Measurements from ENCODE around the gene SSH3. TPM values are rescaled to one million over a fixed set of nuclear protein-coding genes. Genes with fewer than 3 reads are reported as not detected.
A peak's percentile ranks its signal among the peaks of the same experiment; 100 is the strongest.

The SSH3 gene
- total and polyA plus RNA-seq, 7 experiments from 2014 or later: 1.1 to 23.8 (median 14.8) TPM

DNA sequence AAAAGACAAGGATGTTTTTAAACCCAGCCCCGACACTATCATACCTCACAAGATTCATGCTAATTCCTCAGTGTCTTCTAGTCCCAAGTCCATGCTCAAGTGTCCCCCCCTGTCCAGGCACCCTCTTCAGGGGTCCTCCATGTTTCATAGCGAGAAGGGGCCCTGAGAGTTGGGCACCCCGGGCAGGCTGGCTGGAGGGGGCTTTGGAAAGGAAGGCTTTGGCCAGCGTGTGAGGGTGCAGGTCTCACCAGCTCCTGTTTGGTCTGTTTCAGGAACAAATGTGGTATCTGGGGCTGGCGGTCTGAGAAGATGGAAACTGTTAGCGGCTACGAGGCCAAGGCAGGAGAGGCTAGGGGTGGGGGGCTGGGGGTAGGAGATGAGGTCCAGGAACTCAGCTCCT, 4.5 kb upstream of the SSH3 start:
- peaks cover 0 to 19% (median 11%) of the 10 kb centered on the region in 11 donors for H3K9me3 Mint-ChIP-seq
- POLR2A ChIA-PET: interaction anchor here (0.7 to 10.1 kb wide), 6 partner anchors 9 to 167 kb away, joined by 3 to 124 read pairs (median 4); partner anchors contain the start of gene ANKRD13D
- H3K27ac ChIP-seq (ENCODE audit: low read depth, low read length): no peak overlapping the region
- peaks cover 10 to 33% (median 25%) of the 10 kb centered on the region in 7 donors for H3K4me1 Mint-ChIP-seq
- peaks cover 5 to 48% (median 30%) of the 10 kb centered on the region in 5 donors for H3K36me3 Mint-ChIP-seq
- H3K4me3 ChIP-seq (ENCODE audit: low read length): no peak overlapping the region
- no peaks in the 10 kb centered on the region for H3K27me3 ChIP-seq (ENCODE audit: control insufficient read depth in 2 of 2, insufficient read depth in 2 of 2, low read length in 2 of 2)
- CTCF ChIA-PET: interaction anchor here (0.7 to 1.5 kb wide), 4 partner anchors 18 to 52 kb away, joined by 3 to 6 read pairs (median 4); no protein-coding TSS in a partner anchor
- ATAC-seq (no peak), DNase-seq (no peak)
- H3K36me3 ChIP-seq (ENCODE audit: control insufficient read depth in 2 of 3, insufficient read depth in 3 of 3, low read length in 3 of 3): peaks cover 0 to 73% (median 25%) of the 10 kb centered on the region in 3 experiments
- H3K4me1 ChIP-seq (ENCODE audit: control insufficient read depth in 2 of 2, insufficient read depth in 2 of 2, low read length in 2 of 2): no peaks in the 10 kb centered on the region
- H3K4me3 Mint-ChIP-seq: no peak overlapping the region
- H3K9me3 ChIP-seq (ENCODE audit: control insufficient read depth in 2 of 3, low read length in 3 of 3): peaks cover 0 to 11% (median 6%) of the 10 kb centered on the region in 3 experiments
- intact Hi-C loops (cut with micrococcal nuclease): no loop called here
- H3K27me3 Mint-ChIP-seq: no peaks in the 10 kb centered on the region
- H3K27ac Mint-ChIP-seq: peak overlapping the region in 5 of 9 donors; percentile 5 to 72 (median 37)

DNA sequence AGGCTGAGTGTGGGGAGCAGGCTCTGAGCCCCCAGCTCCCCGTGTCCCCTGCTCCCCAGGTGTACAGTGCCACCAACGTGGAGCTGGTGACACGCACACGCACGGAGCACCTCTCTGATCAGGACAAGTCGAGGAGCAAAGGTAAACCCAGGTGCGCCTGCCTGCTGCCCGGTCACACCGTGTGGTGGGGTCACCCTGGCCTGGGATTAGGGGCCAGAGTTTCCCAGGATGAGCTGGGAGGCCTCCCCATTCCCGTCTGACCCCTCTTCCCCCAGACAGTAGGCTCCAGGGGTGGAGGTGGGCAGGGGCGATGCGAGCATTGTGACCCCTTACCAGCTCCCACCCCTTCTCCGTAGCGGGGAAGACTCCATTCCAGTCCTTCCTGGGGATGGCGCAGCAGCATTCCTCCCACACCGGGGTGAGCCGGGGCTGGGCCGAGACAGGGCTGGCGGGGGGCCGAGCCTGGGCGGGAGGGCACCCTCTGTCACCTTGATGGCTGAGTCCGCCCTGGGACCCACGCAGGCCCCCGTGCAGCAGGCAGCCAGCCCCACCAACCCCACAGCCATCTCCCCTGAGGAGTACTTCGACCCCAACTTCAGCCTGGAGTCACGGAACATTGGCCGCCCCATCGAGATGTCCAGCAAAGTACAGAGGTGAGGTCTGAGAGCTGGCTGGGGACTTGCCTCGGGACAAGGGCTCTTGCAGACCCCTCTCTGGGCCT, 3.7 kb upstream of the SSH3 start:
- POLR2A ChIA-PET: interaction anchor here (0.6 to 10.1 kb wide), 6 partner anchors 10 to 166 kb away, joined by 3 to 124 read pairs (median 4); partner anchors contain the start of gene ANKRD13D
- intact Hi-C loops (cut with micrococcal nuclease): no loop called here
- Mint-ChIP-seq H3K36me3 (peaks cover 5 to 44% (median 26%) of the 10 kb centered on the region in 5 donors), H3K27me3 (no peaks in the 10 kb centered on the region), H3K4me1 (peaks cover 7 to 31% (median 22%) of the 10 kb centered on the region in 7 donors), H3K9me3 (peaks cover 0 to 19% (median 11%) of the 10 kb centered on the region in 11 donors), H3K27ac (peak overlapping the region in 2 of 9 donors; percentile 22 to 43), H3K4me3 (peak overlapping the region in 1 of 10 donors; percentile 5)
- Histone ChIP-seq H3K27me3 (ENCODE audit: control insufficient read depth in 2 of 2, insufficient read depth in 2 of 2, low read length in 2 of 2) (no peaks in the 10 kb centered on the region), H3K27ac (ENCODE audit: low read depth, low read length) (no peak overlapping the region), H3K4me1 (ENCODE audit: control insufficient read depth in 2 of 2, insufficient read depth in 2 of 2, low read length in 2 of 2) (peaks cover 6 to 7% of the 10 kb centered on the region in 2 donors), H3K4me3 (ENCODE audit: low read length) (no peak overlapping the region), H3K36me3 (ENCODE audit: control insufficient read depth in 2 of 3, insufficient read depth in 3 of 3, low read length in 3 of 3) (peaks cover 0 to 65% (median 21%) of the 10 kb centered on the region in 3 experiments), H3K9me3 (ENCODE audit: control insufficient read depth in 2 of 3, low read length in 3 of 3) (peaks cover 0 to 11% (median 6%) of the 10 kb centered on the region in 3 experiments)
- no peak for ATAC-seq
- CTCF ChIA-PET: interaction anchor here (0.6 to 1.0 kb wide), 3 partner anchors 17 to 60 kb away, joined by 3 to 4 read pairs (median 3); no protein-coding TSS in a partner anchor
- no peak for DNase-seq

DNA sequence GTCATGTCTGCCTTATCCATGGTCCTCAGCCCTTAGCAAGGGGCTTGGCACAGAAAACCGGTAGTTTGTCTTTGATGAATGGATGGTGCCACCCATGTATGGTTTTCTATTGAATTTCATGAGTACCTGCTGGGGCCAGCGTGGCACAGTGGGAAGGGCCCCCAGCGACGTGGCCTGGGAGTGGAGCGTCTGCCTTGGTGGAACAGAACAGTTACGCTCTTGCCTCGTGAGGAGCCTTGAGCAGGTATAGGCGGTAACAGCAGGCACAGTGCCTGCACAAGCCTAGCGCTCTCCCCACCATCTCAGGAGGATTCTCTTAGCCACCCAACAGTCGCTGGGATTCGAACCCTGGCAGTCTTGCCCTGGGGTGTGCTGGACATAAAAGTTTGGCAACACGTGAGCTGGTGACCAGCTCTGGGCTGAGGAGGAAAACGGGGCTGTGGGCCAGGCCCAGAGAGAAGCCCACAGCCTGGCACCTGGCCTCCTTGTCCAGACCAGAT, 3.0 kb upstream of the SSH3 start:
- DNase-seq: no peak

DNA sequence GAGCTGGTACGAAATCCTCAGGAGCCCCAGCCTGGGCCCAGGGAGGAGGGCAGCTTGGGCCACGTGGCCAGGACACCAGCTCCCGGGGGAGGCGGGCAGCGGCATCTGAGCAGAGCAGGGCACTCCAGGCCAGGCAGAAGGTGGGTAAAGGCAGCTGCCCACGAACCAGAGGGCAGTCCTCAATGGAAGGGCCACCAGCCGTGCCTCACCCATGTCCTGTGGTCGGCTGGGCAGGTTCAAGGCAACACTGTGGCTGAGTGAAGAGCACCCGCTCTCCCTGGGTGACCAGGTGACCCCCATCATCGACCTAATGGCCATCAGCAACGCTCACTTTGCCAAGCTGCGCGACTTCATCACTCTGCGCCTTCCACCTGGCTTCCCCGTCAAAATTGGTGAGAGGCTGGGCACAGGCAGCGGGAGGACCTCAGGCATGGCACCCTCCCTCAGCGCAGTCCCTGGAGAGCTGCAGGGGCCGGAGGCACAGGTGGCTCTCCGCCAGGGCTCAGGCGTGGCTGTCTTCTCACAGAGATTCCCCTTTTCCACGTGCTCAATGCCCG, 2.5 kb upstream of the SSH3 start:
- no peak for DNase-seq

More for the DNA sequence above, 3.0 kb upstream of the SSH3 start:
- peaks cover 6 to 9% of the 10 kb centered on the region in 2 donors for H3K4me1 ChIP-seq (ENCODE audit: control insufficient read depth in 2 of 2, insufficient read depth in 2 of 2, low read length in 2 of 2)
- ATAC-seq: no peak
- CTCF ChIA-PET: no interaction called here
- intact Hi-C loops (cut with micrococcal nuclease): no loop called here
- Mint-ChIP-seq H3K36me3 (peaks cover 5 to 38% (median 21%) of the 10 kb centered on the region in 5 donors), H3K9me3 (peaks cover 0 to 16% (median 9%) of the 10 kb centered on the region in 11 donors), H3K4me3 (no peak overlapping the region), H3K4me1 (peaks cover 7 to 33% (median 23%) of the 10 kb centered on the region in 7 donors), H3K27ac (peak overlapping the region in 3 of 9 donors; percentile 22 to 75 (median 72)), H3K27me3 (no peaks in the 10 kb centered on the region)
- H3K9me3 ChIP-seq (ENCODE audit: control insufficient read depth in 2 of 3, low read length in 3 of 3): peaks cover 0 to 10% (median 6%) of the 10 kb centered on the region in 3 experiments
- H3K36me3 ChIP-seq (ENCODE audit: control insufficient read depth in 2 of 3, insufficient read depth in 3 of 3, low read length in 3 of 3): peaks cover 0 to 58% (median 21%) of the 10 kb centered on the region in 3 experiments
- H3K27ac ChIP-seq (ENCODE audit: low read depth, low read length): no peak overlapping the region
- no peak overlapping the region for H3K4me3 ChIP-seq (ENCODE audit: low read length)
- POLR2A ChIA-PET: interaction anchor here (1.1 to 10.1 kb wide), 4 partner anchors 11 to 60 kb away, joined by 3 to 124 read pairs (median 6); partner anchors contain the start of gene ANKRD13D
- H3K27me3 ChIP-seq (ENCODE audit: control insufficient read depth in 2 of 2, insufficient read depth in 2 of 2, low read length in 2 of 2): no peaks in the 10 kb centered on the region

DNA sequence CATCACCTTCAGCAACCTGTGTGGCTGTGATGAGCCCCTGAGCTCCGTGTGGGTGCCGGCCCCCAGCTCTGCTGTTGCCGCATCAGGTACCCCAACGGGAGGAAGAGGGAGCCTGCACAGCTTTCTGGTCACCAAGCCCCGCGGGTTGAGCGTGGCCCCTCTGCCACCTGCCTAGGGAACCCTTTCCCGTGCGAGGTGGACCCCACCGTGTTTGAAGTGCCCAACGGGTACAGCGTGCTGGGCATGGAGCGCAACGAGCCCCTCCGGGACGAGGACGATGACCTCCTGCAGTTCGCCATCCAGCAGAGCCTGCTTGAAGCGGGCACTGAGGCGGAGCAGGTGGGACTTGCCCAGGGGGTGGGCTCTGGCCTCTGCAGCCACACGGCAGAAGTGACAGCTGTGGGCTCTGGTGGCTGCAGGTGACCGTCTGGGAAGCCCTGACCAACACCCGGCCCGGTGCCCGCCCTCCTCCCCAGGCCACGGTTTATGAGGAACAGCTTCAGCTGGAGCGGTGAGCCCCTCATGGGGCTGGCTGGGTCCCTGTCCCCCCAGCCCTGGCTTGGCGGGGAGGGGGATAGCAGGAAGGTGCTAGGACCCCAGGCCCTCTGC, 1.9 kb upstream of the SSH3 start:
- POLR2A ChIA-PET: interaction anchor here (0.6 to 10.1 kb wide), 7 partner anchors 12 to 61 kb away, joined by 3 to 124 read pairs (median 8); partner anchors contain the start of gene ANKRD13D
- no peaks in the 10 kb centered on the region for H3K9me3 ChIP-seq (ENCODE audit: control insufficient read depth in 2 of 3, low read length in 3 of 3)
- H3K27ac ChIP-seq (ENCODE audit: low read depth, low read length): no peak overlapping the region
- H3K4me1 ChIP-seq (ENCODE audit: control insufficient read depth in 2 of 2, insufficient read depth in 2 of 2, low read length in 2 of 2): peaks cover 6 to 9% of the 10 kb centered on the region in 2 donors
- no peak overlapping the region for H3K4me3 ChIP-seq (ENCODE audit: low read length)
- Mint-ChIP-seq H3K4me1 (peaks cover 3 to 29% (median 20%) of the 10 kb centered on the region in 7 donors), H3K4me3 (peak overlapping the region in 1 of 10 donors; percentile 4), H3K36me3 (peaks cover 5 to 28% (median 13%) of the 10 kb centered on the region in 5 donors), H3K27me3 (no peaks in the 10 kb centered on the region), H3K27ac (no peak overlapping the region), H3K9me3 (peaks cover 0 to 8% (median 3%) of the 10 kb centered on the region in 11 donors)
- peaks cover 0 to 47% (median 21%) of the 10 kb centered on the region in 3 experiments for H3K36me3 ChIP-seq (ENCODE audit: control insufficient read depth in 2 of 3, insufficient read depth in 3 of 3, low read length in 3 of 3)
- H3K27me3 ChIP-seq (ENCODE audit: control insufficient read depth in 2 of 2, insufficient read depth in 2 of 2, low read length in 2 of 2): no peaks in the 10 kb centered on the region
- CTCF ChIA-PET: interaction anchor here (0.6 kb wide), 1 partner anchor 1970 kb away, joined by 3 read pairs; no protein-coding TSS in a partner anchor
- no peak for ATAC-seq
- intact Hi-C loops (cut with micrococcal nuclease): no loop called here
- DNase-seq: no peak

More for the DNA sequence above, 2.5 kb upstream of the SSH3 start:
- Mint-ChIP-seq H3K4me3 (no peak overlapping the region), H3K27me3 (no peaks in the 10 kb centered on the region), H3K9me3 (peaks cover 0 to 13% (median 8%) of the 10 kb centered on the region in 11 donors), H3K36me3 (peaks cover 5 to 33% (median 19%) of the 10 kb centered on the region in 5 donors), H3K27ac (no peak overlapping the region), H3K4me1 (peaks cover 7 to 33% (median 23%) of the 10 kb centered on the region in 7 donors)
- ATAC-seq: no peak
- no peak overlapping the region for H3K4me3 ChIP-seq (ENCODE audit: low read length)
- intact Hi-C loops (cut with micrococcal nuclease): no loop called here
- POLR2A ChIA-PET: interaction anchor here (1.1 to 10.1 kb wide), 3 partner anchors 11 to 60 kb away, joined by 3 to 124 read pairs (median 9); partner anchors contain the start of gene ANKRD13D
- H3K27me3 ChIP-seq (ENCODE audit: control insufficient read depth in 2 of 2, insufficient read depth in 2 of 2, low read length in 2 of 2): no peaks in the 10 kb centered on the region
- CTCF ChIA-PET: interaction anchor here (0.6 kb wide), 1 partner anchor 1970 kb away, joined by 3 read pairs; no protein-coding TSS in a partner anchor
- H3K9me3 ChIP-seq (ENCODE audit: control insufficient read depth in 2 of 3, low read length in 3 of 3): peaks cover 0 to 4% (median 3%) of the 10 kb centered on the region in 3 experiments
- H3K27ac ChIP-seq (ENCODE audit: low read depth, low read length): no peak overlapping the region
- H3K36me3 ChIP-seq (ENCODE audit: control insufficient read depth in 2 of 3, insufficient read depth in 3 of 3, low read length in 3 of 3): peaks cover 0 to 53% (median 21%) of the 10 kb centered on the region in 3 experiments
- H3K4me1 ChIP-seq (ENCODE audit: control insufficient read depth in 2 of 2, insufficient read depth in 2 of 2, low read length in 2 of 2): peaks cover 6 to 9% of the 10 kb centered on the region in 2 donors
